ENCODE data around the gene FGFRL1.
"Not testable (repeated sequence)": the region's sequence is repeated elsewhere in the genome, so short reads cannot be mapped to it uniquely, and the experiment has no call there.

The FGFRL1 gene

GRCh38 chr4:993111-994029 is 18.1 kb upstream of the FGFRL1 start, which contains the start of gene SLC26A1:
Gene SLC26A1 (minus strand): TSS chr4:993404. CDS start chr4:991703, 1,701 bp downstream.
- DNase-seq = no peak

DNA sequence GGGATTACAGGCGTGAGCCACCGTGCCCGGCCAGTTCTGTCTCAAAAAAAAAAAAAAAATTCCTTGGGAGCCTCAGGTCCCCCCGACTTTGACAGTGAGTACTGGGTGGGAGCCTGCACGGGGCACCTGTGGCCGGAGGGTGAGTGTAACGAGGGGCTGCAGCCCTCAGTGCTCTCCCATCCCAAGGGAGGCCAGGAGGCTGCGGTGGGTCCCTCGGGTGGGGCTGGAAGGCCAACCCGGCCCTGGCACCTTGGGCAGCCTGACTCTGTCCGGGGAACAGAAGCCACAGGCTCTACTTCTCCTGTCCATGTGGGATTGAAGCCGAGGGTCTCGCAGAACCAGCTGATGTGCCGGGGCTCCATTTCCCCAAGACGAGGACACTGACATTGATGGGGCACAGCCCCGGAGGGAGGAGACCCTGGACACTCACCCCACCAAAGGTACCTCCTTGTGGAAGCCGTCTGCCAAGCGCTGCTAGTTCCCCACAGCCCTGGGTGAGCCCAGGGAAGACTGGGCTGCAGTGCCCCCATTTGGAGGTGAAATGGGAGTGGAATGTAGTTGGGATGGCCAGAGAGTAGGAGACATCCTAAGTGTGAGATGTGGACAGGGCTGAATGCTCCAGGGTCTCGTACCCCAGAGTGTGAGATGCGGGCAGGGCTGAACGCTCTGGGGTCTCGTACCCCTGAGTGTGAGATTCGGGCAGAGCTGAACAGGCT is 16.0 kb upstream of the FGFRL1 start:
- no peak for DNase-seq

DNA sequence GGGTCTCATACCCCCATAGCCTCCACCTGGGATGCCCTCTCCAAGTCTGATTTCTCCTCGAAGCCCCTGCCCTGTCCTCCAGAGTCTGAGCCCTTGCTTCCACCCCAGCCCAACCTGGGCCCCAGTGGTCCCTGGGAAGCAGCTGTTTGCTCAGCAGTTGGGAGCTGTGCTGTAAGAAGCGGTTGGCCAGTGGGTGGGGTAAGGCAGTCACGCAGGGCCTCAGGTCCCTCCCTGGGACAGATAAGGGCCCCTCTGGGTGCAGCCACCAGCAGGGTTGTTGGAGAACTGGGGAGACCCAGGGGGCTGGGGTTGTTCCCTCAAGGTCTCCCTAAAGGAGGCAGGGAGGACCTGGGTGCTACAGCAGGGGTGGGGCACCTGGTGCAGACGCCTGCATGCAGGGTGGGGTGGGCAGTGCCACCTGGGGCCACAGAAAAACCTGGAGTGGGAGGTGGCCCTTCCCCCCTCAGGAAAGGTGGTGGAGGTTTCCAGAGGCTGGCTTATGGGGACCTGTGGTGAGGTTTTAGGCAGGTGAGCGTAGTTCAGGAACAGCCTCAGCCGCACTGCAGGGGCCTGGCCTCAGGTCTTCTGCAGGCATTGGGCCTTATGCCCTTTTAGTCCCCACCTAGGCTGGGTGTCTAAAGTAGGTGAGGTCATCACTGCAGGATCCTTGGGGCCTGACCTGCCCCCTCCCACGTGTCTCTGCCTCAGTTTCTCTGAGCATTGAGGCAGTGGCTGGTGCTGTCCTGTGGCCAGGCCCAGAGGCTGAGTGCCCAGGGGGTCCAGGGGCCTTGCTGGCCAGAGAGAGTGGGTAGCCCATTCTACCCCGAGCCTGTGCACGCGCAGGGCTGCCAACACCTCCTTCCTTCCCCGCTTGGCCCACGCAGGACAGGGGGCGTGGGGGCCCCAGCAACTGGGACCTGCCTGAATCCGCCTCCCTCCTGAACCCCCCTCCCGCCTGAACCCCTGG is 15.1 kb upstream of the FGFRL1 start:
- no peak for DNase-seq

DNA sequence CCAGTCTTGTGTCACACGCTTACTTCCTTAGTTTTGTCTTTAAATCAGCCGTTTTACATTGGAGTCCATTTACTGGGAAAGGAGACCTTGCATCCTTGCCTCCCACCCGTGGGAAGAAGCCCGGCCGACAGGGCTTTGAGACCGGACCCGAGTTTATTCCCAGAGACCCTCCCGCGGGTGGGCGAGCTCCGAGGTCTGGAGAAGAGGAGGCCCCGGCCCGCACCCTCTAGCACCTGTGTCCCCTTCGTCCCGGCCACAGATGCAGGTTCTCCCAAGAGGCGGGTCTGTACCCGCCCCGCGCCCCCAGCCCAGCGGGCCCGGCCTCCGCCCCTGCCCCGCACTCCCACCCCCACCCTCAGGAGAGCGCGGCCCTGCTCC is 14.4 kb upstream of the FGFRL1 start:
- no peak for DNase-seq

DNA sequence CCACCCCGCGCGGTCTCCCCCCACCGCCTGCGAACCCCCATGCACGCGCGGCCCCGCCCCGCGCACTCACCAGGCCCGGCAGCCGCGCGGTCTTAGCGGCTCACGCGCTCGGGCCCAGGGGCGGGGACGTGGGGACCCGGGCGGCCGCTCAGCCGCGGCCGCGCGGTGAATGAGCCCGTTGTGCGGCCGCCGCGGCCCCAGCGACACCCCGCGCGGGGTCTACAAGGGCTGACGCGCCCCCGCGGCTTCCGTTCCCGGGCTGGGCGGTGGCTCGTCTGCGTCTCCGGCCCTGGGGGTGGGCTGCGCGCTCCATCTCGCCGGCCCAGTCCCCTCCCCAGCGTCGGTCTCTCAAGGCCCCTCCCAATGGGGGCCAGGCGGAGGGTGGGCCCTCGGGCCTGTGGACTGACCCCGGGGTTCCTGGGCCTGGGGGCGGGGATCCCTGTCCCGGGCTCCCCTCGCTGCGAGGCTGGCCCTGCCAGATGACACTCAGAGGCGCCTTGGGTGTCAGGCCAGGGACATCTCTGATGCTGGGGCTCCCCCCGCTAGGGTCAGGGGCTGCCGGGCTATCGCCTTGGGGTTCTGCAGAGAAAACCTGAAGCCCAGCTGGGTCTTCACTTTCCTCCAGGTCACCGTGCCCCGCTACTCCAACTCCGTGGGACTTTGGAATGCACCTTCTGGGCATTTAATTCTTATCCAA is 13.9 kb upstream of the FGFRL1 start:
- DNase-seq = no peak

GRCh38 chr4:998096-998691 is 13.2 kb upstream of the FGFRL1 start:
- DNase-seq = no peak

- not testable (repeated sequence) for DNase-seq
Measured at GRCh38 chr4:999240-999863, 12.1 kb upstream of the FGFRL1 start.

DNA sequence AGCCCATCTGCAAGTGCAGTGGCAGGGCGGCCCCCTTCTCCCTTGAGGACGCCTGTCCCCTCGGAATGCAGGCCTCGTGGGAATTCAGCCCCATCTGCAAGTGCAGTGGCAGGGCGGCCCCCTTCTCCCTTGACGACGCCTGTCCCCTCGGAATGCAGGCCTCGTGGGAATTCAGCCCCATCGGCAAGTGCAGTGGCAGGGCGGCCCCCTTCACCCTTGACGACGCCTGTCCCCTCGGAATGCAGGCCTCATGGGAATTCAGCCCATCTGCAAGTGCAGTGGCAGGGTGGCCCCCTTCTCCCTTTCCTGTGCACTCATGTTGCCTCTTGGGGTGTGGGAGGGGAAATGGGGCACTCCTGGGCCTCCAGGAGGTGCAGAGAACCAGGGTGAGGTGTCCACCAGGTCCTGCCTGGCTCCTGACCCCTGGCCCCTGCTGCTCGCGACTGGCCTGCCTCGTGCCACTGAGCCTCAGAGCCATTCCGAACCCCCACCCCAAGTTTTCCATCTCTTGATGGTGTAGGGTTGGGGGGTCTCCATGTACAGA is 11.5 kb upstream of the FGFRL1 start:
- DNase-seq = no peak

DNA sequence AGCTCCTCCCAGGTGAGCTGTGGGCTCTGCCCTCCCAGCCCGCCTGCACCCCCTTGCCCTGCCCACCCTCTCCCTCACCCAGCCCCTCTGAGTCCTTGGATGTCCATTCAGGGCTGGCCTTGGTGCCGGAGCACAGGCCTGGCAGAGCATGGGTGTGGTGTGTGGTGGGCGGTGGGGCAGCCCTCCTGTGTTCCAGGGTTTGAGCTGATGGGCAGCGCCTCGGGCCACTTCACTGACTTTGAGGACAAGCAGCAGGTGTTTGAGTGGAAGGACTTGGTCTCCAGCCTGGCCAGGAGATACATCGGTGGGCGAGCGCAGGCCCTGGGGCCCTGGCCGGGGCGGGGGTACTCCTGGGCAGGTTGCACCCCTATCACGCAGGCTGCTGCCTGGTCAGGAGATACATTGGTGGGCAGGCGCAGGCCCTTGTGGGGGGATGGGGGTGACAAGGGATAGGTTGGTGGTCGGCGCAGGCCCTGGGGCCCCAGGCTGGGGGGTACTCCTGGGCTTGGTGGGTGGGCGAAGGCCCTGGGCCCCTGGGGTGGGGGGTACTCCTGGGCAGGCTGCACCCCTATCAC is 10.7 kb upstream of the FGFRL1 start:
- DNase-seq = no peak

GRCh38 chr4:1001561-1002130 is 9.8 kb upstream of the FGFRL1 start:
- no peak for DNase-seq

GRCh38 chr4:1002131-1002630 is 9.2 kb upstream of the FGFRL1 start:
- no peak for DNase-seq

DNA sequence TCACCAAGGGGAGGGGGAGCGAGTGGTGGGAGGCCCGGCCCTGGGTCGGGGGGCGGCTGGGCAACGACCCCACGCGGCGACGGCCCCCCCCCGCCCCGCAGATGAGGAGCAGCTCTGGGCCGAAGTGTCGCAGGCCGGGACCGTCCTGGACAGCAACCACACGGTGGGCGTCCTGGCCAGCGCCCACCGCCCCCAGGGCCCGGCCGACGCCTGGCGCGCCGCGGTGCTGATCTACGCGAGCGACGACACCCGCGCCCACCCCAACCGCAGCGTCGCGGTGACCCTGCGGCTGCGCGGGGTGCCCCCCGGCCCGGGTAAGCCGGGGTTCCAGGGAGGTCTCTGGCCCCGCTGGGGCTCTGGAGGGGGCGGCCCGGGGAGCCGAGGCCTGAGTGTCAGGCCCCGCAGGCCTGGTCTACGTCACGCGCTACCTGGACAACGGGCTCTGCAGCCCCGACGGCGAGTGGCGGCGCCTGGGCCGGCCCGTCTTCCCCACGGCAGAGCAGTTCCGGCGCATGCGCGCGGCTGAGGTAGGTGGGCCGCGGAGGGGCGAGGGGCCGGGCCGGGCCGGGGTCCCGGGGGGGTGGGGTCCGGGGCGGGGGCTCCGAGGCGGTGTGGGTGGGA is 8.7 kb upstream of the FGFRL1 start:
- no peak for DNase-seq

DNA sequence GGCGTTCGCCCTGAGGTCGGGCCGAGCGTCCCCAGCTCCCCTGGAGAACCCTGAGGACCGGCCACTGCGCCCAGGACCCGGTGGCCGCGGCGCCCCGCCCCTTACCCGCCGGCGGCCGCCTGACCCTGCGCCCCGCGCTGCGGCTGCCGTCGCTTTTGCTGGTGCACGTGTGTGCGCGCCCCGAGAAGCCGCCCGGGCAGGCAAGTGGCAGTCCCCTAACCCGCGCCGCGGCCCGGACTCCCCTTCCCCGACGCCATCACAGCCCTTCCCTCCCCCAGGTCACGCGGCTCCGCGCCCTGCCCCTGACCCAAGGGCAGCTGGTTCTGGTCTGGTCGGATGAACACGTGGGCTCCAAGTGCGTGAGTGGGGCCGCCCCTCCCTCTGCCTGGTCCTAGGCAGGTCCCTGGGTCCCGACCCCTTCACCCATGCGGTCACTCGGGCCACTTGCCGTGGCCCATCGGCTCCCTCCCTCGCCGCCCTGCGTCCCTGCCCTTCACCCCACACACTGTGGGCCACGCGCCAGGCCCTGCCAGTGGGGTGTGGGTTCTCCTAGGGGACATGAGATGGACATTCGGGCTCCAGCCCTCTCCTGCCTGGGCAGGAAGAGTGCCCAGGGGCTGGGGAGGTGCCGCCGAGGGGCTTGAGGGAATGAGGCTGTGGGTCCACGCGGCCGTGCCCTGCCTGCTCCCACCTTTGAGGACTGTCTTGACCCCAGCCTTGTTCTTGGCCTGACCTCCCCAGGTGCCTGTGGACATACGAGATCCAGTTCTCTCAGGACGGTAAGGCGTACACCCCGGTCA is 8.0 kb upstream of the FGFRL1 start:
- no peak for DNase-seq

- DNase-seq = no peak
Measured at GRCh38 chr4:1004071-1004418, 7.4 kb upstream of the FGFRL1 start.

DNA sequence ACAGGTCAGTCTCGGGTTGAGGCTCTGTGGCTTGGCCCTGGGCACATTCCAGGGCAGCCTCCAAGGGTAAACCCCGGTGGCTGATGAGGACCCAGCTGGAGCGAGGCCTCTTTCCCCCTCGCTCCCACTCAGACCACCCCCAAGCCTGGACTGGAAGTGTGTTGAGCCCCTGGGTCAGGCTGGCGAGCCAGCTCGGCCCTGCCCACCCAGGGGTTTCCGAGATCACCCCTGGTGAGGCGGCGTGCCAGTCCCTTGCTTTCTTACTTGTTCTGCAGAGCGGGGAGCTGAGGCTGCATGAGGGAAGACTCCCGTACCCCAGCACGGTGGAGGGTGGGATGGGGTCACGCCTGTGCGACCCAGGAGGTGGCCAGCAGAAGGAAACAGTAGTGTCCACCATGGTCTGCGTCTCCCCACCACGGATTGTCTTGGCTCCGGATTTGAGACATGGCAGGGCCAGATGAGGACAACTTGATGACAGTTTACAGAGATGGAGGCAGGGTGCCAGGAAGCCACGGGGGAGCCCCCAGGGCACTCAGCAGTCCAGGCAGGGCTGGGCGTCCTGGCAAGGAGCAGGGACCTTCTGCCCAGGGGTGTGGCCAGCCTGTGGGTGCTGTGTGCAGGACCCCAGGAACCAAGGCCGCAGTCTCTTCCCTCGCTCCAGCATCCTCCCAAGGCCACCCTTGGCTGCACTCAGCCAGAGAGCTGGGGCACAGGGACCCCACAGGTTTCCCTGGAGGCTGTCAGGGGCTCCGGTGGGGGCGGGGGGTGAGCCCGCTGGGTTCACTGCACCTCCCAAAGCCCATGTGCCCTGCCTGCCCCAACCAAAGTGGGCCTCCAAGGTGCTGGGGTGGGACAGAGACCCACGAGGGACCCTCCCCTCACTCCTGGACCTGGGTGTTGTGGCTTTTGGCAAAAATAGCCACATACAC is 6.6 kb upstream of the FGFRL1 start:
- no peak for DNase-seq

DNA sequence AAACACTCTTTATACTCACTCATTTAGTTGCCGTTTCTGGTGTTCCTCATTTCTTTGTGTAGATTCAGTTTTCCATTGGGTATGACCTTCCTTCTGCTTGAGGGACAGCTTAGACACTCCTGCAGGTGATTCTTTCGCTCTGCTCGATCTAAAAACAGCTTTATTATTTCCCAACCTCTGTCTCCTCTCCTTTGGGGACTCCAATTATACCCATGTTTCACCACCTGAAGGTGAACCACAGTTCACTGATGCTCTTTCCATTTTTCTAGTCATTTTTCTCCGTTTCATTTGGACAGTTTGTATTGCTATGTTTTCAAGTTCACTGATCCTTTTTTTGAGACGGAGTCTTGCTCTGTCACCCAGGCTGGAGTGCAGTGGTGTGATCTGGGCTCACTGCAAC is 4.6 kb upstream of the FGFRL1 start:
- no peak for DNase-seq

DNA sequence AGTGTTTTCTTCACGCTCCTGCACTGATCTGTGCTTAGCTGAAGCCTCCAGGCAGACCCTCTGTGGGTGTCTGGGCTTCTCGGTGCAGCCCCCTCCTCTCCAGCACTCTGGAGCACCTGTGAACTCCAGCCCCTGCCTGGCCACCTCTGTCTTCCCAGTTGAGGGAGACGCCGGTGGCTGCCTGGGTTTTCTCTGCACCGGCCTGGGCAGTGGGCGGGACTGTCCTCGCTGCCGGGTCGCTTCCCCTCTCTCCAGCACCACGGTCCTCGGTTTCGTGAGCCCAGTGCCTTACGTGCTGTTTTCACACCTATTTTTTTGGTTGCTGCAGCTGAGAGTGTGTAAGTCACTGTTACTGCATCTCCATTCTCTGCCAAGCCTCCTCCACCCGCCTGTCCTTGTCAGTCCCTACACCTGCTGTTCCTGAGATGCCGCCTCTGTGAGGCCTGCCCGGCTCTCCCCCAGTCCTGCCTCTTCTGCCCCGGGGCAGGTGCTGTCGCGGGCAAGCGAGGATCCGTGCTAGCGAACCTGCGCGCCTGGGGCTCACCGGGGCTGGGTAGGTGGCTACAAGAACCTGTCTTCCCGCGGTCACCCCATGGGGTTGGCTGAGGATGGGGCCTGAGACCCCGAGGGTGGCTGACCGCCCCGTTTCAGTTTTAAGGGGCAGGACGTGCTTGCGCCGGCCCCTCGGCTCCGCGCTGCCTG is 2.4 kb upstream of the FGFRL1 start:
- DNase-seq = peak in 1 of 4 experiments; percentile 39

All from activated naive CD4-positive, alpha-beta T cell (primary cell).